ENCODE data around the gene KCNJ18. TPM values are rescaled to one million over a fixed set of nuclear protein-coding genes. Genes with fewer than 3 reads are reported as not detected.
"Not testable (repeated sequence)": the region's sequence is repeated elsewhere in the genome, so short reads cannot be mapped to it uniquely, and the experiment has no call there.

KCNJ18 gene
- total and polyA plus RNA-seq, 7 experiments from 2014 or later, result not detected

GRCh38 chr17:21686165-21687015 lies 5.9 kb upstream of the KCNJ18 start:
- H3K36me3 Mint-ChIP-seq, result no peaks in the 10 kb centered on the region
- ChIA-PET POLR2A (no interaction called here), CTCF (no interaction called here)
- intact Hi-C loops (cut with micrococcal nuclease), result no loop called here
- Histone ChIP-seq H3K27ac (ENCODE audit: low read depth, low read length) (no peak overlapping the region), H3K4me1 (ENCODE audit: control insufficient read depth in 2 of 2, insufficient read depth in 2 of 2, low read length in 2 of 2) (no peaks in the 10 kb centered on the region), H3K9me3 (ENCODE audit: control insufficient read depth in 2 of 3, low read length in 3 of 3) (no peaks in the 10 kb centered on the region), H3K36me3 (ENCODE audit: control insufficient read depth in 2 of 3, insufficient read depth in 3 of 3, low read length in 3 of 3) (no peaks in the 10 kb centered on the region), H3K27me3 (ENCODE audit: control insufficient read depth in 2 of 2, insufficient read depth in 2 of 2, low read length in 2 of 2) (no peaks in the 10 kb centered on the region), H3K4me3 (ENCODE audit: low read length) (no peak overlapping the region)
- no peaks in the 10 kb centered on the region for H3K4me1 Mint-ChIP-seq
- no peak for DNase-seq
- peaks cover 0 to 9% (median 0%) of the 10 kb centered on the region in 11 donors for H3K9me3 Mint-ChIP-seq
- no peak for ATAC-seq
- H3K27me3 Mint-ChIP-seq, result no peaks in the 10 kb centered on the region
- H3K27ac Mint-ChIP-seq, result no peak overlapping the region
- H3K4me3 Mint-ChIP-seq, result no peak overlapping the region

- Mint-ChIP-seq H3K27me3 (no peaks in the 10 kb centered on the region), H3K27ac (no peak overlapping the region), H3K36me3 (no peaks in the 10 kb centered on the region), H3K4me1 (no peaks in the 10 kb centered on the region), H3K4me3 (no peak overlapping the region), H3K9me3 (peaks cover 0 to 9% (median 0%) of the 10 kb centered on the region in 11 donors)
- POLR2A ChIA-PET, result no interaction called here
- CTCF ChIA-PET, result no interaction called here
- H3K36me3 ChIP-seq (ENCODE audit: control insufficient read depth in 2 of 3, insufficient read depth in 3 of 3, low read length in 3 of 3), result no peaks in the 10 kb centered on the region
- ATAC-seq (no peak), DNase-seq (no peak)
- H3K27ac ChIP-seq (ENCODE audit: low read depth, low read length), result no peak overlapping the region
- H3K27me3 ChIP-seq (ENCODE audit: control insufficient read depth in 2 of 2, insufficient read depth in 2 of 2, low read length in 2 of 2), result no peaks in the 10 kb centered on the region
- H3K4me1 ChIP-seq (ENCODE audit: control insufficient read depth in 2 of 2, insufficient read depth in 2 of 2, low read length in 2 of 2), result no peaks in the 10 kb centered on the region
- no peaks in the 10 kb centered on the region for H3K9me3 ChIP-seq (ENCODE audit: control insufficient read depth in 2 of 3, low read length in 3 of 3)
- intact Hi-C loops (cut with micrococcal nuclease), result no loop called here
- H3K4me3 ChIP-seq (ENCODE audit: low read length), result no peak overlapping the region
Measured at GRCh38 chr17:21687136-21687953, 5.0 kb upstream of the KCNJ18 start.

- H3K9me3 Mint-ChIP-seq, result peaks cover 0 to 9% (median 0%) of the 10 kb centered on the region in 11 donors
- Histone ChIP-seq H3K27ac (ENCODE audit: low read depth, low read length) (no peak overlapping the region), H3K4me3 (ENCODE audit: low read length) (no peak overlapping the region), H3K4me1 (ENCODE audit: control insufficient read depth in 2 of 2, insufficient read depth in 2 of 2, low read length in 2 of 2) (no peaks in the 10 kb centered on the region), H3K36me3 (ENCODE audit: control insufficient read depth in 2 of 3, insufficient read depth in 3 of 3, low read length in 3 of 3) (no peaks in the 10 kb centered on the region), H3K27me3 (ENCODE audit: control insufficient read depth in 2 of 2, insufficient read depth in 2 of 2, low read length in 2 of 2) (no peaks in the 10 kb centered on the region), H3K9me3 (ENCODE audit: control insufficient read depth in 2 of 3, low read length in 3 of 3) (no peaks in the 10 kb centered on the region)
- no peaks in the 10 kb centered on the region for H3K27me3 Mint-ChIP-seq
- no peaks in the 10 kb centered on the region for H3K4me1 Mint-ChIP-seq
- no peak for DNase-seq
- ChIA-PET POLR2A (no interaction called here), CTCF (no interaction called here)
- no peak overlapping the region for H3K27ac Mint-ChIP-seq
- ATAC-seq, result no peak
- H3K36me3 Mint-ChIP-seq, result no peaks in the 10 kb centered on the region
- intact Hi-C loops (cut with micrococcal nuclease), result no loop called here
- H3K4me3 Mint-ChIP-seq, result no peak overlapping the region
Measured at GRCh38 chr17:21688293-21688949, 3.9 kb upstream of the KCNJ18 start.

GRCh38 chr17:21689604-21690003 lies 2.7 kb upstream of the KCNJ18 start:
- H3K27me3 Mint-ChIP-seq, result no peaks in the 10 kb centered on the region
- H3K36me3 Mint-ChIP-seq, result no peaks in the 10 kb centered on the region
- H3K9me3 ChIP-seq (ENCODE audit: control insufficient read depth in 2 of 3, low read length in 3 of 3), result no peaks in the 10 kb centered on the region
- no peak overlapping the region for H3K4me3 ChIP-seq (ENCODE audit: low read length)
- ChIA-PET CTCF (no interaction called here), POLR2A (no interaction called here)
- no peak overlapping the region for H3K27ac Mint-ChIP-seq
- no peaks in the 10 kb centered on the region for H3K4me1 ChIP-seq (ENCODE audit: control insufficient read depth in 2 of 2, insufficient read depth in 2 of 2, low read length in 2 of 2)
- intact Hi-C loops (cut with micrococcal nuclease), result no loop called here
- H3K36me3 ChIP-seq (ENCODE audit: control insufficient read depth in 2 of 3, insufficient read depth in 3 of 3, low read length in 3 of 3), result no peaks in the 10 kb centered on the region
- peaks cover 0 to 9% (median 2%) of the 10 kb centered on the region in 11 donors for H3K9me3 Mint-ChIP-seq
- H3K27ac ChIP-seq (ENCODE audit: low read depth, low read length), result no peak overlapping the region
- ATAC-seq (no peak), DNase-seq (no peak)
- no peaks in the 10 kb centered on the region for H3K4me1 Mint-ChIP-seq
- H3K4me3 Mint-ChIP-seq, result no peak overlapping the region
- no peaks in the 10 kb centered on the region for H3K27me3 ChIP-seq (ENCODE audit: control insufficient read depth in 2 of 2, insufficient read depth in 2 of 2, low read length in 2 of 2)

GRCh38 chr17:21690811-21691210 lies 1.5 kb upstream of the KCNJ18 start:
- H3K36me3 ChIP-seq (ENCODE audit: control insufficient read depth in 2 of 3, insufficient read depth in 3 of 3, low read length in 3 of 3); H3K27ac ChIP-seq (ENCODE audit: low read depth, low read length); H3K4me1 ChIP-seq (ENCODE audit: control insufficient read depth in 2 of 2, insufficient read depth in 2 of 2, low read length in 2 of 2); H3K27ac Mint-ChIP-seq; ATAC-seq; POLR2A ChIA-PET; H3K4me3 ChIP-seq (ENCODE audit: low read length); DNase-seq; CTCF ChIA-PET; H3K4me3 Mint-ChIP-seq; H3K27me3 ChIP-seq (ENCODE audit: control insufficient read depth in 2 of 2, insufficient read depth in 2 of 2, low read length in 2 of 2); H3K36me3 Mint-ChIP-seq; H3K27me3 Mint-ChIP-seq; intact Hi-C loops (cut with micrococcal nuclease); H3K9me3 ChIP-seq (ENCODE audit: control insufficient read depth in 2 of 3, low read length in 3 of 3); H3K4me1 Mint-ChIP-seq: not testable (repeated sequence)
- peaks cover 0 to 13% (median 2%) of the 10 kb centered on the region in 11 donors for H3K9me3 Mint-ChIP-seq

GRCh38 chr17:21691481-21691880 lies 842 bp upstream of the KCNJ18 start:
- ATAC-seq; DNase-seq; POLR2A ChIA-PET; H3K4me1 ChIP-seq (ENCODE audit: control insufficient read depth in 2 of 2, insufficient read depth in 2 of 2, low read length in 2 of 2); H3K36me3 ChIP-seq (ENCODE audit: control insufficient read depth in 2 of 3, insufficient read depth in 3 of 3, low read length in 3 of 3); H3K4me1 Mint-ChIP-seq; H3K4me3 Mint-ChIP-seq; H3K27ac ChIP-seq (ENCODE audit: low read depth, low read length); H3K27me3 Mint-ChIP-seq; H3K27me3 ChIP-seq (ENCODE audit: control insufficient read depth in 2 of 2, insufficient read depth in 2 of 2, low read length in 2 of 2); H3K4me3 ChIP-seq (ENCODE audit: low read length); H3K36me3 Mint-ChIP-seq; H3K9me3 ChIP-seq (ENCODE audit: control insufficient read depth in 2 of 3, low read length in 3 of 3); CTCF ChIA-PET; intact Hi-C loops (cut with micrococcal nuclease); H3K27ac Mint-ChIP-seq: not testable (repeated sequence)
- peaks cover 0 to 13% (median 2%) of the 10 kb centered on the region in 11 donors for H3K9me3 Mint-ChIP-seq

All from naive thymus-derived CD4-positive, alpha-beta T cell (primary cell).